Astrocyte (in vitro differentiated cells and primary cell): Measurements from ENCODE around the gene KLC3.

Source experiments
- EZH2 ChIP-seq: IDR thresholded peaks from 2 replicates; pipeline ENCODE4 v1.6.1; 2012; ENCODE audit warnings: mild to moderate bottlenecking, low read length, inconsistent platforms; ENCODE audit not compliant: insufficient read depth
- TF ChIP-seq, protein P1 (sequence below): IDR thresholded peaks from 2 replicates; pipeline ENCODE4 v1.5.1; 2011; ENCODE audit warnings: low read depth, mild to moderate bottlenecking, inconsistent platforms, low read length, moderate library complexity; ENCODE audit not compliant: insufficient read depth

DNA sequence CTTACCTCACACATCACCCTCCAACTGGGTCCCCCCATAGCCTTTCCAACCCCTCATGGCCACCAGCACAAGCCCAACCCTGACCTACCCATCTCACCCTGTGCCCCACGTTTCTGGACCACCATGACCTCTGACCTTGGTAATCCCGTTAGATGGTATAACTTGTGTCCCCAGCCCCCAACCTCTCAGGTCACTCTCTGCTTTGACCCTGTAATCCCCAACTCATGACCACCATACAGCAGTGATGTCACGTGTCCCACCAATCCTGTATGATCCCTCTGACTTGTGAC lies 8.5 kb downstream of the KLC3 start:
- TF ChIP-seq, protein P1, sequence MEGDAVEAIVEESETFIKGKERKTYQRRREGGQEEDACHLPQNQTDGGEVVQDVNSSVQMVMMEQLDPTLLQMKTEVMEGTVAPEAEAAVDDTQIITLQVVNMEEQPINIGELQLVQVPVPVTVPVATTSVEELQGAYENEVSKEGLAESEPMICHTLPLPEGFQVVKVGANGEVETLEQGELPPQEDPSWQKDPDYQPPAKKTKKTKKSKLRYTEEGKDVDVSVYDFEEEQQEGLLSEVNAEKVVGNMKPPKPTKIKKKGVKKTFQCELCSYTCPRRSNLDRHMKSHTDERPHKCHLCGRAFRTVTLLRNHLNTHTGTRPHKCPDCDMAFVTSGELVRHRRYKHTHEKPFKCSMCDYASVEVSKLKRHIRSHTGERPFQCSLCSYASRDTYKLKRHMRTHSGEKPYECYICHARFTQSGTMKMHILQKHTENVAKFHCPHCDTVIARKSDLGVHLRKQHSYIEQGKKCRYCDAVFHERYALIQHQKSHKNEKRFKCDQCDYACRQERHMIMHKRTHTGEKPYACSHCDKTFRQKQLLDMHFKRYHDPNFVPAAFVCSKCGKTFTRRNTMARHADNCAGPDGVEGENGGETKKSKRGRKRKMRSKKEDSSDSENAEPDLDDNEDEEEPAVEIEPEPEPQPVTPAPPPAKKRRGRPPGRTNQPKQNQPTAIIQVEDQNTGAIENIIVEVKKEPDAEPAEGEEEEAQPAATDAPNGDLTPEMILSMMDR, result no peak
- no peak for TF ChIP-seq EZH2
